DMS153 treated with DMSO at 0.1 percent for 48 hours (cell line): ENCODE data around the gene STX2.
A peak's percentile ranks its signal among the peaks of the same experiment; 100 is the strongest.
"Not testable (repeated sequence)": the region's sequence is repeated elsewhere in the genome, so short reads cannot be mapped to it uniquely, and the experiment has no call there.

Experiments
- DNase-seq: peaks from one replicate; lab custom pipeline; 2025; ENCODE audit not compliant: unreplicated experiment; lab: John Stamatoyannopoulos, UW

Gene STX2

DNA sequence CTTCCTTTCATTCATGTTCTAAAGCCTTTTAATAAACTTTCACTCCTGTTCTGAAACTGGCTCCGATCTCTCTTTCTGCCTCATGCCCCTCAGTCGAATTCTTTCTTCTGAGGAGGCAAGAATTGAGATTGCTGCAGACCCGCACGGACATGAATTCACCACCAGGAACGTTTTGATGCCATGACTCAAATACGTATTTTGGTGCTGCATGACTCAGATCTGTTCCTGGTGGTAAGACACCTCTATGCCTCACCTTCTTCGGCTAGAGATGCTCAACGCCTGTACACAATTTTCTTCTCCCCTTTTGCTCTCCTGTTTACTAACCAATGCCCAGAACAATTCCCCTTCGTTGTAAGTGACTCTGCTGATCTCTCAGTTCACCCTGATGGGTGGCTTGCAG lies 70.9 kb downstream of the STX2 start:
- no peak for DNase-seq

DNA sequence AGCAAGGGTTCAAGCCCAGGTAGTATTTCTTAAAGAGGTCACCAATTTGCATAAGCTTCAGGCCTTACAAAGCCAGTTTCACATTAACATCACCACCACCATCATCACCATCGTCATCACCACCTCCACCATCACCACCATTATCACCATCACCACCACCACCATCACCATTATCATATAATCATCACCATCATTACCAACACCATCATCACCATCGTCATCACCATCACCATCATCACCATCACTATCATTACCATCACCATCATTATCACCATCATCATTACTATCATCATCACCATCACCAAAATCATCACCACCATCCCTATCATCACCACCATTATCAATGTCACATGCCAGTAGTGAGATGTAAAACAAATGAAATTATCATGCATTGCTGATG lies 72.6 kb downstream of the STX2 start:
- DNase-seq: no peak

DNA sequence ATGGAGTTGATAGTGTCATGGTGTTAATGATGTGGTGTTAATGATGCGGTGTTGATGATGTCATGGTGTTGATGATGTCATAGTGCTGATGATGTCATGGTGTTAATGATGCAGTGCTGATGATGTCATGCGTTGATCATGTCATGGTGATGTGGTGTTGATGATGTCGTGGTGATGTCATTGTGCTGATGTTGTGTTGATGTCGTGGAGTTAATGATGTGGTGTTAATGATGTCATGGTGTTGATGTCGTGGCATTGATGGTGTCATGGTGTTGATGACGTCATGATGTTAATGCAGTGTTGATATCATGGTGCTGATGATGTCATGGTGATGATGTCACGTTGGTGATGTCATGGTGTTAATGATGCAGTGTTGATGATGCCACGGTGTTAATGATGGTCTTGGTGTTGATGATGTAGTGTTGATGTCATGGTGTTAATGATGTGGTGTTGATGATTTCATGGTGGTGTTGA lies 73.8 kb downstream of the STX2 start:
- no peak for DNase-seq

DNA sequence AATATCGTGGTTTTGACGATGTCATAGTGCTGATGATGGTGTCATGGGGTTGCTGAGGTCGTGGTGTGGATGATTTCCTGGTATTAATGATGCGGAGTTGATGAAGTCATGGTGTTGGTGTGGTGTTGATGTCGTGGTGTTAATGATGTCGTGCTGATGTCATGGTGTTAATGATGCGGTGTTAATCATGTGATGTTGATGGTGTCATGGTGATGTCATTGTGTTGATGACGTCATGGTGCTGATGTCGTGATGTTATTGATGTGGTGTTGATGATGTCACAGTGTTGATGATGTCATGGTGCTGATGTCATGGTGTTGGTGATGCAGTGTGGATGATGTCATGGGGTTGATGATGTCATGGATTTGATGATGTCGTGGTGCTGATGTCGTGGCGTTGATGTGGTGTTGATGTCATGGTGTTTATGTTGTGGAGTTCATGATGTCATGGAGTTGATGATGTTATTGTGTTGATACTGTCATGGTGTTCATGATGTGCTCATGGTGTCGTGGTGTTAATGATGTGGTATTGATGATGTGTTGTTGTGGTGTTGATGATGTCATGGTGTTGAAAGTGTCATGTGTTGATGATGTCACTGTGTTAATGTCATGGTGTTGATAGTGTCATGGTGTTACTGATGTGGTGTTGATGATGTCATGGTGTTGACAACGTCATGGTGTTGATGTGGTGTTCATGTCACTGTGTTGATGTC lies 74.4 kb downstream of the STX2 start:
- no peak for DNase-seq

DNA sequence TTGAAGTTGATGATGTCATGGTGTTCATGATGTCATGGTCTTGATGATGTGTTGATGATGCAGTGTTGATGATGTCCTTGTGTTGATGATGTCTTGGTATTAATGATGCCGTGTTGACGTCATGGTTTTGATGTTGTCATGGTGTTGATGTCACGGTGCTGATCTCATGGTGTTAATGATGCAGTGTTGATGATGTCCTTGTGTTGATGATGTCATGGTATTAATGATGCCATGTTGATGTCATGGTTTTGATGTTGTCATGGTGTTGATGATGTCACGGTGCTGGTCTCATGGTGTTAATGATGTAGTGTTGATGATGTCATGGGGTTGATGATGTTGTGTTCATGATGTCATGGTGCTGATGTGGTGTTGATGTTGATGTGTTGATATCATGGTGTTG lies 75.0 kb downstream of the STX2 start:
- DNase-seq: no peak

DNA sequence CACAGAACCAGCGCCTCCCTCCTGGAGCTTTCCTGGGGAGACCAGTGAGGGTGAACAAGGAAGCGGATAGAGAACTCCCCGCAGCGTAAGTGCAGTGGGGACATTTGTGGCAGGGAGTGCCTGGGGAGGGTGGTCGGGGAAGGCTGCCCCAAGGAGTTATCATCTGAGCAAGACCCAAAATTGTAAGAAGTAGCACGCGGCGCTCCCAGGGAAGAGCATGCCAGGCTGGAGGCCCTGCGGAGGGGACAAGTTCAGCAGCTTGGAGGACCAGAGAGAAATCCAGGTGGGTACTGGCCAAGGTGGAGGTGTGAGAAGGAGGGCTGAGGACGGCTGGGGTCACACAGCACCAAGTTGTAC lies 76.8 kb downstream of the STX2 start:
- no peak for DNase-seq

DNA sequence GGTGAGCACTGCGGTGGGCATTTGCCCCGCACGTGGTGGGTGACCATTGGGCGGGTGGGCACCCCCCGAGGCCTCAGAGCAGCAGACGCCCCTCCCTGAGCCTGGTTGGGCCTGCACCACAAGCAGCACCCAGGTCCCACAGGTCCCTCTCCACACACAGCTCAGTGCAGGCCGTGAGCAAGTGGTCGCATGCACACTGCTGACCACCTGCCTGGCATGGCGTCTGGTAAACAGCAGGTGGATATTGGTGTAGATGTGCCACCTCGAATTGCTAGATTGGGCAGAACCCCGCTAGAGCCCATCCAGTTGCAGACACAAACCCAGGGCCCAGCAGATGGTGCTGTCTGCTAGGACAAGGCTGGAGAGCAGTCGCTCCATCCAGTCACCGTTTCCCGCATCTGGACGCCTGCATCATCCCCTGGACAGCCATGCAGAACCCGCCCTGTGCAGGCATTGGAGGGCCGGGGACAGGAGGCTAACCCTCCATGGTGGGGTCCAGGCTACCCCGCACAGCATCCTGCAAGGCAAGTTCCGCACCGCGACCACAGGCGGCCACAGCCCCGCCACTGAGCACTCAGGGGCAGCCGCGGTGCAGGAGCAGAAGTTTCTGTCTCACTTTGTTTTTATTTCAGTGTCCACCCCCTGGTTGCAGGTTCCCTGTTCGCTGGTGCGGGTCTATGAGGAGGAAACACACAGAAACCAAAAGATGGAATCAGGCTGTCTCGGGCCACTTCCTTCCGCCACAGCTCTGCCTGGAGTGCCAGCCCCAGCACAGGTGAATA lies 77.3 kb downstream of the STX2 start:
- peak; percentile 66 for DNase-seq

DNA sequence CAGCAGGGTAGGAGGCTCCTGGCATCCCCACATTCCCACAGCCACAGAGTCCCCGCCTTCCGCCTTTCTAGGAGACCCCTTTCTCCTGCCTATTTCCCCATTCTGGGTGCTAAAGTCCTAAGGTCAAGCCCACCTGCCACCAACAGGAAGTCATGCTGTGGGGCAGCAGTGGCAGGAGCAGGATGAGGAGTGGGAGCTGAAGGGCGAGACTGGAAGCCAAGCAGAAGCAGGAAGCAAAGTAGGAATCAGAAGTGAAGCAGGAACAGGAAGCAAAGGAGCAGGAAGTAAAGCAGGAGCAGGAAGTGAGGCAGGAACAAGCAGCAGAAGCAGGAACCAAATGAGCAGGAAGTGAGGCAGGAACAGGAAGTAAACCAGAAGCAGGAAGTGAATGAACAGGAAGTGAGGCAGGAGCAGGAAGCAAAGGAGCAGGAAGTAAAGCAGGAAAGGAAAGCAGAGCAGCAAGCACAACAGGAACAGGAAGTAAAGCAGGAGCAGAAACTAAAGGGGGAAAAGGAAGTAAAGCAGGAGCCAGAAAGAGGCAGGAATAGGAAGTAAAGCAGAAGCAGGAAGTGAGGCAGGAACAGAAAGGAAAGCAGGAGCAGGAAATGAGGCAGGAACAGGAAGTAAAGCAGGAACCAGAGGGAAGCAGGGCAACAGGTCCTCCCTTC lies 84.7 kb downstream of the STX2 start:
- DNase-seq: no peak

DNA sequence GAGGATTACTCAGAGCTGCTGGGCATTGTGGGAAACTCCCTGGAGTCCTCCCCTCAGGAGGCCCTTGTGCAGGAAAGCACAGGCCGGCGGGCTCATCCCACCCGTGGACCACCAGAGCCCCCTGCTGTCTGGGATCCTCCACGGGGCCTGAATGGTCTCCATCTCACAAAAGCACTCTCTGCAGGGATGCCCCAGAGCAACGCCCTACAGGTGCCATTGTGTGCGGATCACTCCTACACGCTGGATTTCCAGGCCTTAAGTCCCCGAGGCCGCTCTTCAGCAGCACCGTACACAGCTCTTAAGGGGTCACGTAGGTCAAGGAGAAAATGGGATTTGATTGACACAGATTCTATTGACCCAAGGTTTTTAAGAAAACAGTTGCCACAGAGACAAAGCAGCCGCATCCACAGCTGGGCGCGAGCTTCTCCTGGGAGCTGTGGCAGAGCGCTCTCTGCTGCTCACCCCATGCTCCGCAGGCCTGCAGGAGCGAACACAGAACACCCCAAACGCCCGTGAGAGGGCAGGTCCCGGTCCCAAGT lies 86.3 kb downstream of the STX2 start:
- no peak for DNase-seq

DNA sequence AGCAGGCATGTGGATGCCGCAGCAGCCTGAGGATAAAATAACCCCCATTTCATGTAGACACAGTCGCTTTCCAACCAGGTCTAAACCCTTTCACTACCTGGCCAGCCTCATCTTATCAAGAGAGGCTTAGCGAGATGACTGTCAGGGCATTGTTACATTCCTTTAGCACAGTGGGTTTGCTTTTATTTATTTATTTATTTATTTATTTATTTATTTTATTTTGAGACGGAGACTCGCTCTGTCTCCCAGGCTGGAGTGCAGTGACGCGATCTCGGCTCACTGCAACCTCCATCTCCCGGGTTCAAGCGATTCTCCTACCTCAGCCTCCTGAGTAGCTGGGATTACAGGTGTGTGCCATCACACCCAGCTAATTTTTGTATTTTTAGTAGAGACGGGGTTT lies 87.0 kb downstream of the STX2 start:
- DNase-seq: not testable (repeated sequence)

DNA sequence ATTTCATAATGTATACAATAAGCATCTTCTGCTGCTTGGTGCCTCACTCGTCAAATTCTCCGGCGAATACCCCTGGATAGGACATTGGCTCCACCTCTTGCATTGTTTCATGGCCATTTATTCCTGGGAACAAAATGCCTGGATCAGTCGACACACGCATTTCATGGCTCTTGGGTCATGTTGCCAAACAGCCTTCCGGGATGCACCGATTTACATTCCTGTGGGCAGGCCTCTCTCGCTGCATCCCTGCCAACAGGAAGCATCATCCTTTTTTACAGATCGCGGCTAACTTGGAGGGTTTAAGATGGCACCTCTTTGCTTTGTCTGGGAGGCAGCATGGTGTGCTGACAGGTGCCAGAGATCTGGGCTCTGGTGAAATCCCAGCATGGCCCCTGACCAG lies 90.3 kb downstream of the STX2 start:
- DNase-seq: no peak

DNA sequence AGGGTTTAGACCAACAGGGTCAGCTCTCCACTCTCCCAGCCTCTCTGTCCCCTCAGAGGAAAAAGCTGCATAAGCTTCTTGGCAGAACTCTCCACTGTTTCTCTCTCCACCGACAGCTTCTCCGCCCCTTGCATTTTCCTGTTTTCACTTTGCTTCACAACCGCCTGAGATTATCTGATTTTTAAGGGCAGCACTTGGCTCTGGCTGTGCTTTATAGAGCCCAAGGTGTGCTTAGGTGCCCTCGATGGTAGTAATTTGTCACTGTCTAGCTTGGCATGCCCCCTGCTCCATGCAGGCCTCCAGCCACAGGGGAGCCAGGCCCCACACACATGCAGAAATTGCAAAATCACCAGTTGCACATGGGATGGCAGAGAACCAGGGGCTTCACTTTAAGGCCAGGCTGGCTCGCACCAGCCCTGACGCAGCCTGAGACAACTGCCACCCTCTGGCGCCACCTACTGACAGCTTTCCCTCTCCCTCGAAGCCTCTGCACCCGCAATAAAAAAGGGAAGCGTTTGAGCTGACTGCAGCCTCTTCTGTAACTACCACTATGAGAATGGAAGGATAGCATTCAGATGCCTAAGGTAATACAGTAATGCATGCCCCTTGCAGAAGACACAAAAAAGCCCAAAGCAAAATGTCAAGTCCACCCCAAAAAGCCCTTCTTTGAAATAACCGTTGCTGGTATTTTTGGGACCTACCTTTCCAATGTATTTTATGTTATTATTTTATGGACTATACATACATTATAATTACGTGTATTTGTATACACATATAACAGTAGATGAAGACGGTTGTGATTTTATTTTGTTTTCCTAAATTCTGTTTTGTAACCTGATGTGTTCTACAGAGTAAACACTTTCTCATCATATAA lies 90.9 kb downstream of the STX2 start:
- DNase-seq: peak; percentile 78

DNA sequence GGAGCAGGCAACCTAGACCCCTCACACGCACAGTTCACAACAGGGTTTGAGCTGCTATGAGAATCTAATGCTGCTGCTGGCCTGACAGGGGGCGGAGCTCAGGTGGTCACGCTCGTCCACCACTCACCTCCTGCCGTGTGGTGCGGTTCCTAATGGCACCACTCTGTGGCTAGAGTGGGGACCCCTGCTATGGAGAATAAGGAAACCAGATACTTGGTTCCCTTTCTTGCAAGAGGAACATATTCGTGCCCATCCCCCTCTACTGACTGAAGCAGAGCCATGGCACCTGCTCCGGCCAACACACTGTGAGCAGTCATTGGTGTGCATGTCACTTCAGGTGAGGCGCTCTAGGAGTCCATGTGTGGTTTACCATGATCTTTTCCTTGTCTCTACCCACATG lies 92.5 kb downstream of the STX2 start:
- no peak for DNase-seq

DNA sequence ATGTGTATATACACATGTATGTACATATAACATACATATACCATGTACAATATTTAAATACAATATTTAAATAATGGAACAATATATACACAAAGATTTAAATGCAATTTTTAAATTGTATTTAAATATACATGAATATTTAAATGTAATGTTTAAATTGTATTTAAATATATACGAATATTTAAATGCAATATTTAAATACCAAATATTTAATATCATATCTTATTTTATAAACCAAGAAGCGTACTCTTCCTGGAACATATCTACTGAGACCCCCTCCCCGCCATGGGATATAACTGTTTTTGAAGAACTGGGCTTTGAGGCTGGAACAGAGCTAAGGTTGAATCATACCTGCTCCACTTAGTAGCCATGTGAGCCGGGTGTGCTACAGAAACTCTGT lies 93.1 kb downstream of the STX2 start:
- no peak for DNase-seq

DNA sequence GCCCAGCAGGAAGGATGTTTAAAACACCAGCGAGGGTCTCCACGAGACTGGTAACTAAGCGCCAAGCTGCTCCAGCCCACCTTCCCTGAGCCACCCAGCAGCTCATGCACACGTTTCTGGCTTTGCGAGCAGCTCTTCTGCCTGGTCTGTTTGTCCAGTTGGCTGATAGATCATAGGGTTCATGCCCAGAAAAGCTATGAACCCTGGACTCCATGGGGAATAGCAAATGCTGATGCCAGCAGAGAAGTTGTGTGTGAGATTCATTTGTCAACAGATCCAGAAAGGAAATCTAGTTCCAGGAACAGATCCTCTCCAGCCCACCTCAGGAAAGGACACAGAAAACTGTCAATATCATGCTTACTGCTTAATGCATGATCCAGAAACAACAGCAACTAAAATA lies 94.8 kb downstream of the STX2 start:
- DNase-seq: no peak

DNA sequence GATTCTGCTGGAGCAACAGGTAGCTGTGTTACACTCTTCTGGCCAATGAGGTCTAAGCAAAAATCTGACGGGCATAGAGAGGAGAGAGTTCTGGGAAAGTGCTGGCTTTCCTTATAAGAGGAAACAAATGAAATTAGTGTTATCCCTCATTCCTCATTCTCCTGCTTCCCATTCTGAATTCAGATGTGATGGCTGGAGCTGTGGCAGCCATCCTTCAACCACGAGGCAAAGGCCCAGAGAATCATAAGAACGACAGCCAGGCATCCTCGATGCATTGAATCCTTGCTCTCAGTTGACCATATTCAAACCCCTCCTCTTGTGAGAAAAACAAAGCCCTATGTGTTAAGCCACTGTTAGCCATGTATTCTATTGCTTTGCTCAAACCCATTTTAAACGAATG lies 95.4 kb downstream of the STX2 start:
- no peak for DNase-seq

DNA sequence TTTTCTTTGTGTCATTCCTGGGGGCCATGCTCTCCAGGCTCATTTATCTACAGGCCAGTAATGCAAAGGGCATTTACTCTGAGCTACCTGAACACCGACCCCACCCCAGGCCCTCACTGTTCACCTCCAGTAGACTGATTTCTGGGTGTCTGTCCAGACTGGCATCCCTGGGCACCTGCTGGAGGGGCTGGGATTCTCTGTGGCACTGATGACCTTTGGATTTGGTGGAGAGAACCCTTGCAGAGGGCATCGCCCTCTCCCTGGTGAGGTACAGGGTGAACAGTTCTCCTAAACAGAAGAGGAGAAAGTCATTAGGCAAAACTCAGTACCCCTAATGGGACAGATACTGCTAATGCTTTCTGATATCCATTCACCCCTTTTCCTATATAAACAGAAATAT lies 95.9 kb downstream of the STX2 start:
- DNase-seq: no peak

DNA sequence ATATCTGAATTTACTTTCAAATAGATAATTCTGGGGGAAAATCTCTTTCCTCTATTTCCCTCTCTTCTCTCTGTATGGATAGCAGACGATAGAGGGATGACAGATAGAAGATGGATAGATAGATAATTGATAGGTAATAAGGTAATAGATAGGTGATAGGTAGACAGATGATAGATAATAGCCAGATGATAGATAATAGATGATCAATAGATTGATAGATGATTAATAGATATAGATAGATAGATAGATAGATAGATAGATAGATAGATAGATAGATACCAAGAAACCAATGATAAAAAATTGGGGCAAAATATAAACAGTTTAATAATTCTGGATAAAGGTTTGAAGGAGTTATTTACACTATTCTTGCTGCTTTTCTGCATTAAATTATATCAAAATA lies 96.3 kb downstream of the STX2 start:
- DNase-seq: no peak

DNA sequence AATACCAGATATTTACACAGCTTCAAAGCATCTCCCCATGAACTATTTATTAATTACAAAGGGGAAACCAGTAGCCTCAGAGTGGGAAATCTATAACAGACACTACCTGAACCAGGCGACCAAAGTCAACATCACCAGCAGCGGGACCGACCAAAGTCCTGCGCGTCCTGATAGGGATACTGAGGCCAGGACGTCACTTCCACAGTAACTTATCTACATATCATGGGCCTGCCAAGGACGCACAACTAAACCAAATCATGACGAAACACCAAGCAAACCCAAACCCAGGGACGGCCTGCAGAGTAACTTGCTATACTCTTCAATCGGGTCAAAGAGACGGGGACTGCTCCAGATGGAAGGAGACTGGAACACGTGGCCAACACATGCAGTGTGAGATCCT lies 96.9 kb downstream of the STX2 start:
- DNase-seq: no peak
